H9 (cell line): ENCODE measurements around the gene KIAA0825. TPM values are rescaled to one million over a fixed set of nuclear protein-coding genes. Genes with fewer than 3 reads are reported as not detected.

Experiments used
- DNase-seq: peaks from one replicate; pipeline ENCODE4 v3.0.0-alpha.2; 2017
- H2AFZ ChIP-seq: one replicate; pipeline ENCODE4 v1.6.1; 2013; ENCODE audit warnings: mild to moderate bottlenecking, low read length, control low read depth, moderate library complexity
- H2AK5ac ChIP-seq: 2 replicates; pipeline ENCODE4 v1.6.1; 2013; ENCODE audit warnings: low read length, control low read depth, mixed read lengths; ENCODE audit not compliant: insufficient read length
- H2BK120ac ChIP-seq: one replicate; pipeline ENCODE4 v1.6.1; 2013; ENCODE audit warnings: low read depth, mild to moderate bottlenecking, low read length, control low read depth, inconsistent platforms; ENCODE audit not compliant: poor library complexity, severe bottlenecking
- H2BK12ac ChIP-seq: 2 replicates; pipeline ENCODE4 v1.6.1; 2013; ENCODE audit warnings: low read length, control low read depth, mixed read lengths, low read depth; ENCODE audit not compliant: insufficient read length
- H2BK15ac ChIP-seq: 2 replicates; pipeline ENCODE4 v1.6.1; 2013; ENCODE audit warnings: low read depth, low read length, control low read depth
- H2BK20ac ChIP-seq: one replicate; pipeline ENCODE4 v1.6.1; 2013; ENCODE audit warnings: low read depth, mild to moderate bottlenecking, low read length, control low read depth, inconsistent platforms; ENCODE audit not compliant: poor library complexity, severe bottlenecking
- H2BK5ac ChIP-seq: 2 replicates; pipeline ENCODE4 v1.6.1; 2013; ENCODE audit warnings: low read length, control low read depth, mixed read lengths; ENCODE audit not compliant: insufficient read length
- H3K14ac ChIP-seq: 2 replicates; pipeline ENCODE4 v1.6.1; 2013; ENCODE audit warnings: low read length, control low read depth; ENCODE audit not compliant: insufficient read depth
- H3K18ac ChIP-seq: 2 replicates; pipeline ENCODE4 v1.6.1; 2013; ENCODE audit warnings: low read depth, mild to moderate bottlenecking, mixed read lengths, low read length, control low read depth; ENCODE audit not compliant: insufficient read length
- H3K23ac ChIP-seq: 2 replicates; pipeline ENCODE4 v1.6.1; 2013; ENCODE audit warnings: low read length, control low read depth, mixed read lengths, low read depth; ENCODE audit not compliant: insufficient read length
- H3K23me2 ChIP-seq: 2 replicates; pipeline ENCODE4 v1.6.1; 2013; ENCODE audit warnings: low read depth, mild to moderate bottlenecking, mixed read lengths, low read length, control low read depth; ENCODE audit not compliant: insufficient read length, poor library complexity, severe bottlenecking
- H3K27ac ChIP-seq: 2 replicates; pipeline ENCODE4 v1.5.1; 2013; ENCODE audit warnings: low read length, control low read depth, mixed read lengths, low read depth; ENCODE audit not compliant: insufficient read length
- H3K27me3 ChIP-seq: 2 replicates; pipeline ENCODE4 v1.6.1; 2013; ENCODE audit warnings: low read length, control low read depth, inconsistent platforms; ENCODE audit not compliant: insufficient read depth
- H3K4ac ChIP-seq: 2 replicates; pipeline ENCODE4 v1.6.1; 2013; ENCODE audit warnings: low read depth, mild to moderate bottlenecking, control low read depth, inconsistent platforms, low read length, moderate library complexity
- H3K4me1 ChIP-seq: 2 replicates; pipeline ENCODE4 v1.6.1; 2013; ENCODE audit warnings: low read length, control low read depth, inconsistent platforms; ENCODE audit not compliant: insufficient read depth
- H3K4me2 ChIP-seq: 2 replicates; pipeline ENCODE4 v1.6.1; 2013; ENCODE audit warnings: low read length, control low read depth, mixed read lengths; ENCODE audit not compliant: insufficient read length, insufficient read depth
- H3K56ac ChIP-seq: 2 replicates; pipeline ENCODE4 v1.6.1; 2013; ENCODE audit warnings: low read depth, mild to moderate bottlenecking, mixed read lengths, low read length, control low read depth; ENCODE audit not compliant: insufficient read length
- H3K79me1 ChIP-seq: 2 replicates; pipeline ENCODE4 v1.6.1; 2013; ENCODE audit warnings: low read depth, mild to moderate bottlenecking, moderate library complexity, low read length, control low read depth, inconsistent platforms; ENCODE audit not compliant: insufficient read depth, poor library complexity, severe bottlenecking
- H3K79me2 ChIP-seq: 2 replicates; pipeline ENCODE4 v1.6.1; 2013; ENCODE audit warnings: low read length, control low read depth, inconsistent platforms; ENCODE audit not compliant: insufficient read depth
- H3K9ac ChIP-seq: 2 replicates; pipeline ENCODE4 v1.6.1; 2013; ENCODE audit warnings: low read length, control low read depth, mixed read lengths; ENCODE audit not compliant: insufficient read length; ENCODE audit errors: extremely low read depth
- H3K9me3 ChIP-seq: one replicate; pipeline ENCODE4 v1.6.1; 2013; ENCODE audit warnings: low read depth, low read length, inconsistent platforms; ENCODE audit not compliant: control insufficient read depth
- H3T11ph ChIP-seq: one replicate; pipeline ENCODE4 v1.6.1; 2013; ENCODE audit warnings: mild to moderate bottlenecking, low read length, control low read depth, inconsistent platforms
- H4K20me1 ChIP-seq: one replicate; pipeline ENCODE4 v1.6.1; 2013; ENCODE audit not compliant: control insufficient read depth, insufficient read length, insufficient read depth
- H4K5ac ChIP-seq: 2 replicates; pipeline ENCODE4 v1.6.1; 2013; ENCODE audit warnings: low read depth, mild to moderate bottlenecking, mixed read lengths, low read length, control low read depth; ENCODE audit not compliant: insufficient read length
- H4K8ac ChIP-seq: replicated peaks from 2 replicates; pipeline ENCODE4 v1.6.1; 2013; ENCODE audit warnings: low read length, control low read depth, mixed read lengths, low read depth; ENCODE audit not compliant: insufficient read length
- H4K91ac ChIP-seq: 2 replicates; pipeline ENCODE4 v1.6.1; 2013; ENCODE audit warnings: low read depth, mild to moderate bottlenecking, moderate library complexity, mixed read lengths, low read length, control low read depth; ENCODE audit not compliant: insufficient read length
- H3K27ac Mint-ChIP-seq, 3 experiments: 2 replicates in 2 of 3; 3 replicates in 1 of 3; pipeline ENCODE4 v1.8.0; 2020 to 2021; ENCODE audit warnings: mixed read lengths in 3 of 3, mild to moderate bottlenecking in 1 of 3, moderate library complexity in 1 of 3
- H3K27me3 Mint-ChIP-seq: 2 replicates; pipeline ENCODE4 v1.8.0; 2021; ENCODE audit warnings: low read depth, mild to moderate bottlenecking, moderate library complexity, mixed read lengths
- H3K36me3 Mint-ChIP-seq, 3 experiments: 2 replicates in 2 of 3; 3 replicates in 1 of 3; pipeline ENCODE4 v1.8.0; 2020 to 2021; ENCODE audit warnings: low read depth in 3 of 3, mixed read lengths in 3 of 3; ENCODE audit not compliant: insufficient read depth in 1 of 3
- H3K4me1 Mint-ChIP-seq, 2 experiments: 2 replicates each; pipeline ENCODE4 v1.8.0; 2020; ENCODE audit warnings: mixed read lengths in 2 of 2
- H3K4me3 Mint-ChIP-seq, 2 experiments: 2 replicates in 1 of 2; 3 replicates in 1 of 2; pipeline ENCODE4 v1.8.0; 2020 to 2021; ENCODE audit warnings: mild to moderate bottlenecking in 2 of 2, mixed read lengths in 2 of 2, moderate library complexity in 1 of 2
- H3K9me3 Mint-ChIP-seq, 2 experiments: 2 replicates in 1 of 2; 3 replicates in 1 of 2; pipeline ENCODE4 v1.8.0; 2020; ENCODE audit warnings: mild to moderate bottlenecking in 2 of 2, mixed read lengths in 2 of 2, moderate library complexity in 1 of 2
- WGBS: extraction: QIAGEN DNeasy Blood & Tissue Kit; methylation state at CpG from one replicate; pipeline ENCODE4 v1.1.7; 2013; ENCODE audit warnings: missing lambda C conversion rate, low lambda C conversion rate, mixed read lengths; ENCODE audit not compliant: insufficient read length; ENCODE audit errors: extremely low coverage; 5-methylcytosine and 5-hydroxymethylcytosine counted together
- total RNA-seq: library from RNA; stranded (reverse); gene quantifications from 2 replicates; pipeline ENCODE4 v1.2.1, GENCODE V29; 2021
- TF ChIP-seq, protein P1 (sequence below): fragments of 200-600 bp; sonication (generic); conservative IDR thresholded peaks from 3 replicates; pipeline ENCODE4 v1.8.0; 2021; ENCODE audit warnings: antibody characterized with exemption, mild to moderate bottlenecking

KIAA0825 gene
- total RNA-seq, 1 experiment from 2014 or later: 1.8 TPM

DNA sequence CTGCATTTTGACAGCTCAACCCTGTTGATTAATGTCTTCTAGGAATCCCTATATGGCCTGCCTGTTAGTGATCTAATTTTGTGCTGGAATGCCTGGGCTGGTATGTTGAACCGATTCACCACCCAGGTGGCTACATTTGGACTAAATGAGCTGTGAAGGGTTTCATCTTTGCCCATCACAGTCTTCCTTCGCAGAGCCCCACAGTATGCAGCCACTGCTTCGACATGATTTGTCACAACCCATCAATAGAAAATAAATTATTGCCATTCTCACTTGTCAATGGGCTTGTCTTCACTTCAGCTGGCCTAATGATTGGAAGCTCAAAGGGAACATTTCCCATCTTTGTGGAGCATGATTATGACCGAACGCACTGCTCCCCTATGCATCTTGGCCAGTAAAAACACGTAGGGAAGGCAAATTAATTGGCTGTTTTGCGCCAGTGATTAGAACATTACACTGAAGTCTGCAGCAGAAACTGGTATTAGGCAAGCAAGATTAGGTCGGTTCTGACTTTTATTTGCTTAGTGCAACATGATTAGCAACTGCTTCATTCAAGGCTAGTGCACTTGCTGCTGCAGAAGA lies 408.5 kb downstream of the KIAA0825 start:
- Histone ChIP-seq H2BK12ac (no peak overlapping the region), H3K79me1 (peaks cover 3% of the 10 kb centered on the region), H3K27ac (no peak overlapping the region), H3K14ac (no peak overlapping the region), H3K23ac (no peak overlapping the region), H4K91ac (no peak overlapping the region), H4K5ac (no peak overlapping the region), H3K4ac (no peak overlapping the region), H2BK20ac (no peak overlapping the region), H2BK120ac (no peak overlapping the region), H3K18ac (no peak overlapping the region), H3K23me2 (no peaks in the 10 kb centered on the region), H3K27me3 (no peaks in the 10 kb centered on the region), H3K4me2 (no peak overlapping the region), H2AFZ (no peak overlapping the region), H4K8ac (no peak overlapping the region), H3K9me3 (no peaks in the 10 kb centered on the region), H3K56ac (no peak overlapping the region), H3T11ph (no peak overlapping the region), H4K20me1 (no peaks in the 10 kb centered on the region), H2AK5ac (no peak overlapping the region), H3K4me1 (no peaks in the 10 kb centered on the region), H3K9ac (no peak overlapping the region), H2BK5ac (no peak overlapping the region), H2BK15ac (no peak overlapping the region), H3K79me2 (peaks cover 3% of the 10 kb centered on the region; the same call in 1 of the 2 replicates)
- WGBS: no CpG with 5 or more reads among the region's 8 CpGs
- Mint-ChIP-seq H3K36me3 (peaks cover 0 to 9% (median 0%) of the 10 kb centered on the region in 3 experiments; a peak in 2 of 7 replicates), H3K4me3 (no peak overlapping the region), H3K27ac (no peak overlapping the region; a peak in 1 of 7 replicates), H3K9me3 (no peaks in the 10 kb centered on the region), H3K4me1 (peaks cover 3 to 4% of the 10 kb centered on the region in 2 experiments; a peak in 3 of 4 replicates), H3K27me3 (no peaks in the 10 kb centered on the region)
- DNase-seq: no peak
- TF ChIP-seq, protein P1, sequence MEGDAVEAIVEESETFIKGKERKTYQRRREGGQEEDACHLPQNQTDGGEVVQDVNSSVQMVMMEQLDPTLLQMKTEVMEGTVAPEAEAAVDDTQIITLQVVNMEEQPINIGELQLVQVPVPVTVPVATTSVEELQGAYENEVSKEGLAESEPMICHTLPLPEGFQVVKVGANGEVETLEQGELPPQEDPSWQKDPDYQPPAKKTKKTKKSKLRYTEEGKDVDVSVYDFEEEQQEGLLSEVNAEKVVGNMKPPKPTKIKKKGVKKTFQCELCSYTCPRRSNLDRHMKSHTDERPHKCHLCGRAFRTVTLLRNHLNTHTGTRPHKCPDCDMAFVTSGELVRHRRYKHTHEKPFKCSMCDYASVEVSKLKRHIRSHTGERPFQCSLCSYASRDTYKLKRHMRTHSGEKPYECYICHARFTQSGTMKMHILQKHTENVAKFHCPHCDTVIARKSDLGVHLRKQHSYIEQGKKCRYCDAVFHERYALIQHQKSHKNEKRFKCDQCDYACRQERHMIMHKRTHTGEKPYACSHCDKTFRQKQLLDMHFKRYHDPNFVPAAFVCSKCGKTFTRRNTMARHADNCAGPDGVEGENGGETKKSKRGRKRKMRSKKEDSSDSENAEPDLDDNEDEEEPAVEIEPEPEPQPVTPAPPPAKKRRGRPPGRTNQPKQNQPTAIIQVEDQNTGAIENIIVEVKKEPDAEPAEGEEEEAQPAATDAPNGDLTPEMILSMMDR: no peak
